K562 (cell line): ENCODE measurements around the gene GRAMD1B. TPM values are rescaled to one million over a fixed set of nuclear protein-coding genes. Genes with fewer than 3 reads are reported as not detected.
"Not testable (repeated sequence)": the region's sequence is repeated elsewhere in the genome, so short reads cannot be mapped to it uniquely, and the experiment has no call there.

ENCODE experiments used
- ATAC-seq: fragments of 200-7000 bp; cut with Tn5 transposase; 3 replicates; pipeline ENCODE4 v1.9.1; 2020; ENCODE audit warnings: moderate library complexity
- BruUV-seq: library from RNA; stranded (reverse); fragments of 400-500 nt; replicated peaks from 2 replicates; lab custom pipeline; 2021; lab: Mats Ljungman, UMichigan
- CTCF ChIA-PET: fragments of 300-600 bp; formaldehyde crosslinking; extraction: SDS; loops from one replicate; lab custom pipeline; 2021; ENCODE audit warnings: low intra/inter-chr PET ratio; lab: Yijun Ruan, JAX
- POLR2A ChIA-PET: fragments of 300-600, 350-650 bp; sonication (Branson Sonifier 250); formaldehyde crosslinking; extraction: SDS; loops from one replicate; lab custom pipeline; 2021; ENCODE audit warnings: antibody characterized with exemption, inconsistent platforms; lab: Yijun Ruan, JAX
- DNase-seq, 4 experiments: peaks; one replicate each; pipeline versions ENCODE4 v3.0.0 to v3.0.0-alpha.2; 2011 to 2018; ENCODE audit warnings: low spot score in 3 of 4, mixed read lengths in 3 of 4; ENCODE audit errors: extremely low read depth in 1 of 4
- FAIRE-seq: peaks from 2 replicates; lab custom pipeline; 2011; peaks lifted over from hg19 to GRCh38; lab: Jason Lieb, UNC
- H2AFZ ChIP-seq: 2 replicates; pipeline ENCODE4 v1.6.0; 2011; ENCODE audit warnings: low read depth, low read length, control low read depth, inconsistent platforms
- H3K27ac ChIP-seq: fragments of 200-600 bp; 3 replicates; pipeline ENCODE4 v1.8.0; 2011; ENCODE audit warnings: low read depth, mild to moderate bottlenecking, control low read depth, inconsistent platforms, low read length, moderate library complexity, mixed read lengths; ENCODE audit errors: extremely low read depth
- H3K27me3 ChIP-seq, 2 experiments: fragments of 300-600 bp in 1 of 2; 2 replicates in 1 of 2; 3 replicates in 1 of 2; pipeline versions ENCODE4 v1.6.0 to v1.8.0; 2011; ENCODE audit warnings: inconsistent platforms in 2 of 2, low read length in 2 of 2, mild to moderate bottlenecking in 1 of 2, mixed read lengths in 1 of 2, moderate library complexity in 1 of 2; ENCODE audit not compliant: control insufficient read depth in 2 of 2, insufficient read depth in 2 of 2
- H3K36me3 ChIP-seq: fragments of 300-600 bp; 3 replicates; pipeline ENCODE4 v1.8.0; 2011; ENCODE audit warnings: mild to moderate bottlenecking, low read length, inconsistent platforms; ENCODE audit not compliant: control insufficient read depth, insufficient read depth
- H3K4me1 ChIP-seq, 2 experiments: fragments of 200-600 bp in 1 of 2; replicated peaks in 1 of 2; 2 replicates in 1 of 2; 3 replicates in 1 of 2; pipeline versions ENCODE4 v1.5.1 to v1.8.0; 2011; ENCODE audit warnings: inconsistent platforms in 2 of 2, low read length in 2 of 2, mild to moderate bottlenecking in 1 of 2, mixed read lengths in 1 of 2, moderate library complexity in 1 of 2; ENCODE audit not compliant: control insufficient read depth in 2 of 2, insufficient read depth in 2 of 2
- H3K4me2 ChIP-seq: 2 replicates; pipeline ENCODE4 v1.6.1; 2011; ENCODE audit warnings: low read length, control low read depth, inconsistent platforms, mixed read lengths; ENCODE audit not compliant: insufficient read depth
- H3K4me3 ChIP-seq: fragments of 200-600 bp; sonication (generic), shearing (Covaris generic); 2 replicates; pipeline ENCODE4 v1.5.1; 2016; ENCODE audit warnings: control low read depth, inconsistent platforms
- H3K79me2 ChIP-seq: fragments of 200-600 bp; 3 replicates; pipeline ENCODE4 v1.8.0; 2011; ENCODE audit warnings: low read length, inconsistent platforms; ENCODE audit not compliant: control insufficient read depth, insufficient read depth
- H3K9ac ChIP-seq, 2 experiments: 2 replicates each; pipeline versions ENCODE4 v1.6.0 to v1.6.1; 2011; ENCODE audit warnings: low read depth in 2 of 2, low read length in 2 of 2, control low read depth in 1 of 2, inconsistent platforms in 1 of 2, mild to moderate bottlenecking in 1 of 2, mixed read lengths in 1 of 2; ENCODE audit not compliant: insufficient read depth in 1 of 2
- H3K9me1 ChIP-seq: one replicate; pipeline ENCODE4 v1.6.0; 2011; ENCODE audit warnings: inconsistent platforms, mild to moderate bottlenecking, low read length, moderate library complexity; ENCODE audit not compliant: control insufficient read depth, insufficient read depth
- H3K9me3 ChIP-seq: replicated peaks from 2 replicates; pipeline ENCODE4 v1.5.1; 2011; ENCODE audit warnings: low read depth, low read length, inconsistent platforms; ENCODE audit not compliant: control insufficient read depth, insufficient read depth
- H4K20me1 ChIP-seq: replicated peaks from 2 replicates; pipeline ENCODE4 v1.6.1; 2011; ENCODE audit warnings: low read length, inconsistent platforms, mixed read lengths; ENCODE audit not compliant: control insufficient read depth, insufficient read depth
- CBX1 ChIP-seq: sonication (generic); IDR thresholded peaks from 2 replicates; pipeline ENCODE4 v1.6.1; 2016; ENCODE audit warnings: antibody characterized with exemption, low read depth, mild to moderate bottlenecking
- CEBPB ChIP-seq: fragments of 450-650 bp; IDR thresholded peaks from 2 replicates; pipeline ENCODE4 v1.6.1; 2016; ENCODE audit warnings: missing genetic modification characterization, missing compliant biosample characterization
- JUND ChIP-seq, 2 experiments: IDR thresholded peaks; 2 replicates in 1 of 2; 3 replicates in 1 of 2; pipeline ENCODE4 v1.6.1; 2011; ENCODE audit warnings: borderline replicate concordance in 2 of 2, low read depth in 2 of 2, low read length in 2 of 2, improper control_type of control experiment in 1 of 2, missing biosample characterization in 1 of 2, missing genetic modification characterization in 1 of 2, missing genetic modification reagents in 1 of 2
- ZNF324 ChIP-seq: fragments of 250-450 bp; sonication (Bioruptor Pico); IDR thresholded peaks from 2 replicates; pipeline ENCODE4 v1.4.0; 2020; ENCODE audit warnings: mild to moderate bottlenecking
- ZNF512 ChIP-seq: IDR thresholded peaks from 2 replicates; pipeline ENCODE4 v1.6.1; 2016; ENCODE audit warnings: missing genetic modification characterization, missing compliant biosample characterization
- WGBS: fragments of 100-300 bp; shearing (Covaris generic); methylation state at CpG from one replicate; pipeline ENCODE4 v1.1.6; 2016; ENCODE audit warnings: low coverage, mixed read lengths; ENCODE audit not compliant: insufficient coverage; ENCODE audit errors: missing lambda C conversion rate; 5-methylcytosine and 5-hydroxymethylcytosine counted together
- in situ Hi-C: fragments of 300-500 bp; cut with MboI; formaldehyde crosslinking; loops from 4 replicates; pipeline ENCODE4 v1.15.0; 2018; ENCODE audit warnings: inconsistent platforms, mixed read lengths
- intact Hi-C: fragments of 100-400 bp; cut with micrococcal nuclease; formaldehyde crosslinking; loops from 2 replicates; pipeline ENCODE4 v1.14.2; 2022
- polyA plus RNA-seq, 8 experiments: library from polyadenylated mRNA; depleted of rRNA in 4 of 8; stranded (reverse) in 5 of 8; unstranded in 3 of 8; fragments of >200 nt; fragmentation: Nextera tagmentation in 2 of 8; fragmentation: Illumina TruSeq in 1 of 8; extraction: Ambion mirVana in 2 of 8; extraction: Trizol in 1 of 8; gene quantifications; 2 replicates each; pipeline versions ENCODE4 v1.2.1 to v1.2.3, GENCODE V29; 2011 to 2014; ENCODE audit warnings: inconsistent platforms in 1 of 8, missing spikeins in 1 of 8
- total RNA-seq, 7 experiments: library from RNA; depleted of rRNA in 6 of 7; stranded (reverse); fragments of >200 nt in 6 of 7; fragmentation: Illumina TruSeq in 2 of 7; extraction: Trizol in 2 of 7; gene quantifications; 2 replicates each; pipeline versions ENCODE4 v1.2.1 to v1.2.3, GENCODE V29; 2011 to 2021; ENCODE audit warnings: low replicate concordance in 1 of 7

Gene GRAMD1B
- total and polyA plus RNA-seq, 9 of the 15 experiments (the other 6 are each of a cell fraction or from before 2014, with no cell fraction given): 0.31 TPM; not detected in 8

GRCh38 chr11:123513309-123513708, 83.2 kb downstream of the GRAMD1B start:
- FAIRE-seq, H3K9me1 ChIP-seq, H3K36me3 ChIP-seq, ATAC-seq, in situ Hi-C loops, H4K20me1 ChIP-seq, CTCF ChIA-PET, H3K79me2 ChIP-seq, BruUV-seq, H3K4me1 ChIP-seq, H3K4me2 ChIP-seq, H3K4me3 ChIP-seq, H3K9ac ChIP-seq, H3K9me3 ChIP-seq, DNase-seq, H3K27ac ChIP-seq, H2AFZ ChIP-seq: not testable (repeated sequence)
- intact Hi-C loops: loop anchor here (5.0 kb wide), 1 partner anchor 194 kb away; no protein-coding TSS in a partner anchor
- POLR2A ChIA-PET: interaction anchor here (0.7 kb wide), 1 partner anchor 44 kb away, joined by 3 read pairs; no protein-coding TSS in a partner anchor
- peak; percentile 46; the same call in 1 of the 2 replicates for TF ChIP-seq ZNF512 (tag)
- H3K27me3 ChIP-seq: peaks cover 0 to 10% of the 10 kb centered on the region in 2 experiments; a peak in 1 of 5 replicates

GRCh38 chr11:123516238-123516637, 86.2 kb downstream of the GRAMD1B start:
- no peak overlapping the region for H3K4me3 ChIP-seq
- no peak for DNase-seq
- H3K9me3 ChIP-seq: no peaks in the 10 kb centered on the region
- FAIRE-seq: no peak
- no TSS peak for BruUV-seq
- in situ Hi-C loops: no loop called here
- H3K9ac ChIP-seq: no peak overlapping the region
- H3K27ac ChIP-seq: no peak overlapping the region
- no peaks in the 10 kb centered on the region for H3K36me3 ChIP-seq
- 1% methylated on average over 4 of the region's 4 CpGs for WGBS
- POLR2A ChIA-PET: interaction anchor here (0.6 kb wide), 1 partner anchor 109 kb away, joined by 3 read pairs; no protein-coding TSS in a partner anchor
- TF ChIP-seq JUND (IDR thresholded peaks at IDR 0.05; ENCODE audit: borderline replicate concordance, low read depth, low read length) (no peak), JUND (tag; IDR thresholded peaks at IDR 0.05; ENCODE audit: borderline replicate concordance, low read depth, low read length) (no peak), ZNF324 (no peak), CEBPB (tag) (no peak), CBX1 (no peak)
- intact Hi-C loops: no loop called here
- H3K4me2 ChIP-seq: no peak overlapping the region
- H3K79me2 ChIP-seq: no peaks in the 10 kb centered on the region
- H4K20me1 ChIP-seq: no peaks in the 10 kb centered on the region; the same call in 1 of the 2 replicates
- CTCF ChIA-PET: no interaction called here
- no peak overlapping the region for H2AFZ ChIP-seq
- H3K4me1 ChIP-seq: no peaks in the 10 kb centered on the region
- no peak for ATAC-seq
- H3K9me1 ChIP-seq: no peaks in the 10 kb centered on the region
- H3K27me3 ChIP-seq: peaks cover 0 to 6% of the 10 kb centered on the region in 2 experiments; a peak in 2 of 5 replicates
